HG03060 (cell line): Measurements from ENCODE around the gene VKORC1.

Source experiments
- ATAC-seq: cut with Tn5 transposase; IDR thresholded peaks from one replicate; pipeline ENCODE4 v1.9.1; 2021; ENCODE audit warnings: low read depth, moderate number of reproducible peaks; ENCODE audit not compliant: unreplicated experiment

The VKORC1 gene

GRCh38 chr16:31067342-31067741 is 27.3 kb downstream of the VKORC1 start:
- no peak for ATAC-seq

- no peak for ATAC-seq
Measured at GRCh38 chr16:31064882-31065461, 29.6 kb downstream of the VKORC1 start.

GRCh38 chr16:31063843-31064611 is 30.6 kb downstream of the VKORC1 start:
- ATAC-seq, result no peak

- no peak for ATAC-seq
Measured at GRCh38 chr16:31063495-31063842, 31.1 kb downstream of the VKORC1 start.

GRCh38 chr16:31061813-31062440 is 32.7 kb downstream of the VKORC1 start:
- no peak for ATAC-seq

GRCh38 chr16:31061126-31061812 is 33.3 kb downstream of the VKORC1 start:
- no peak for ATAC-seq

GRCh38 chr16:31055613-31056012 is 39.0 kb downstream of the VKORC1 start:
- ATAC-seq, result no peak

GRCh38 chr16:31052114-31052513 is 42.5 kb downstream of the VKORC1 start:
- ATAC-seq, result no peak

GRCh38 chr16:31050280-31051030 is 44.1 kb downstream of the VKORC1 start:
- ATAC-seq, result no peak

GRCh38 chr16:31043898-31044481 is 50.6 kb downstream of the VKORC1 start:
- no peak for ATAC-seq

- no peak for ATAC-seq
Measured at GRCh38 chr16:31043352-31043751, 51.2 kb downstream of the VKORC1 start.

GRCh38 chr16:31042866-31043265 is 51.7 kb downstream of the VKORC1 start:
- no peak for ATAC-seq
